ENCODE data around the gene ASPA.

Gene ASPA

DNA sequence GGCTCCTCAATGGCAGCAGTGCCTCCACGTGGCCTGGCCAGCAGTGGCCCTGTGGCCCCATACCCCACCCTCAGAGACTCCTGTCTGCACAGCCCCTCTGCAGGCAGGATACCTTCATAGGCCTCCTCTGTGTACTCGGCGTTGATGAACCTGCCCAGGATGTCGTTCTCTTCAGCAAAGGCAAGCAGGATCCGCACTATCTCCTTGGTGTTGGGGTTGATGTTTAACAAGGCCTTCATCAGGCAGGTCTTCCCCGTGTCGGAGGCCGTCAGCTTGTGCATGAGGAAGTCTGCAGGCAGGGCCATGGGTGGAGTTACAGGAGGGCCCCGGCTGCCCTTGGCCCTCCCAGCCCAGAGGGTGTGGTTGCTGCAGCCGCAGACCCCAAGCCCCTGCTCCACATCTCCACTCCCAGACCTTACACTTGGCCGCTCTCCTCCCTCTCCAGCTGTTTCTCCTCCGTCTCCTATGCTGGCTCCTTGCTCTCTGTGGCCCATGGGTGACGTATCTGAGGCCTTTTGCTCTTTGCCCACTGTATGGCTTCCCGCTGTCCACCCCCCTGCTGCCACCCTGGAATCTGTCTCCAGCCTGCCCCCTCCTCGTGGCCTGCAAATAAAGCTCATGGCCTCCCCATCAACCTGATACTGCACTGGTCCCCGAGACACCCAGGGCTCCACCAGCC lies 66.8 kb downstream of the ASPA start:
- Histone ChIP-seq H3K4me3 (replicated peaks; ENCODE audit: insufficient read depth, low read length) (no peak overlapping the region), H3K27ac (replicated peaks) (no peak overlapping the region), H3K27me3 (ENCODE audit: insufficient read depth, poor library complexity, severe bottlenecking) (no peaks in the 10 kb centered on the region)
- TF ChIP-seq POLR2AphosphoS5 (IDR thresholded peaks at IDR 0.05; ENCODE audit: low read depth) (no peak), SPI1 (IDR thresholded peaks at IDR 0.05; ENCODE audit: borderline replicate concordance, low read depth) (no peak), GABPA (IDR thresholded peaks at IDR 0.05; ENCODE audit: low read depth) (no peak)
- TF ChIP-seq, protein P1, sequence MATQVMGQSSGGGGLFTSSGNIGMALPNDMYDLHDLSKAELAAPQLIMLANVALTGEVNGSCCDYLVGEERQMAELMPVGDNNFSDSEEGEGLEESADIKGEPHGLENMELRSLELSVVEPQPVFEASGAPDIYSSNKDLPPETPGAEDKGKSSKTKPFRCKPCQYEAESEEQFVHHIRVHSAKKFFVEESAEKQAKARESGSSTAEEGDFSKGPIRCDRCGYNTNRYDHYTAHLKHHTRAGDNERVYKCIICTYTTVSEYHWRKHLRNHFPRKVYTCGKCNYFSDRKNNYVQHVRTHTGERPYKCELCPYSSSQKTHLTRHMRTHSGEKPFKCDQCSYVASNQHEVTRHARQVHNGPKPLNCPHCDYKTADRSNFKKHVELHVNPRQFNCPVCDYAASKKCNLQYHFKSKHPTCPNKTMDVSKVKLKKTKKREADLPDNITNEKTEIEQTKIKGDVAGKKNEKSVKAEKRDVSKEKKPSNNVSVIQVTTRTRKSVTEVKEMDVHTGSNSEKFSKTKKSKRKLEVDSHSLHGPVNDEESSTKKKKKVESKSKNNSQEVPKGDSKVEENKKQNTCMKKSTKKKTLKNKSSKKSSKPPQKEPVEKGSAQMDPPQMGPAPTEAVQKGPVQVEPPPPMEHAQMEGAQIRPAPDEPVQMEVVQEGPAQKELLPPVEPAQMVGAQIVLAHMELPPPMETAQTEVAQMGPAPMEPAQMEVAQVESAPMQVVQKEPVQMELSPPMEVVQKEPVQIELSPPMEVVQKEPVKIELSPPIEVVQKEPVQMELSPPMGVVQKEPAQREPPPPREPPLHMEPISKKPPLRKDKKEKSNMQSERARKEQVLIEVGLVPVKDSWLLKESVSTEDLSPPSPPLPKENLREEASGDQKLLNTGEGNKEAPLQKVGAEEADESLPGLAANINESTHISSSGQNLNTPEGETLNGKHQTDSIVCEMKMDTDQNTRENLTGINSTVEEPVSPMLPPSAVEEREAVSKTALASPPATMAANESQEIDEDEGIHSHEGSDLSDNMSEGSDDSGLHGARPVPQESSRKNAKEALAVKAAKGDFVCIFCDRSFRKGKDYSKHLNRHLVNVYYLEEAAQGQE (IDR thresholded peaks at IDR 0.05; ENCODE audit: insufficient replicate concordance, low read depth), result no peak
- TF ChIP-seq, protein P2, sequence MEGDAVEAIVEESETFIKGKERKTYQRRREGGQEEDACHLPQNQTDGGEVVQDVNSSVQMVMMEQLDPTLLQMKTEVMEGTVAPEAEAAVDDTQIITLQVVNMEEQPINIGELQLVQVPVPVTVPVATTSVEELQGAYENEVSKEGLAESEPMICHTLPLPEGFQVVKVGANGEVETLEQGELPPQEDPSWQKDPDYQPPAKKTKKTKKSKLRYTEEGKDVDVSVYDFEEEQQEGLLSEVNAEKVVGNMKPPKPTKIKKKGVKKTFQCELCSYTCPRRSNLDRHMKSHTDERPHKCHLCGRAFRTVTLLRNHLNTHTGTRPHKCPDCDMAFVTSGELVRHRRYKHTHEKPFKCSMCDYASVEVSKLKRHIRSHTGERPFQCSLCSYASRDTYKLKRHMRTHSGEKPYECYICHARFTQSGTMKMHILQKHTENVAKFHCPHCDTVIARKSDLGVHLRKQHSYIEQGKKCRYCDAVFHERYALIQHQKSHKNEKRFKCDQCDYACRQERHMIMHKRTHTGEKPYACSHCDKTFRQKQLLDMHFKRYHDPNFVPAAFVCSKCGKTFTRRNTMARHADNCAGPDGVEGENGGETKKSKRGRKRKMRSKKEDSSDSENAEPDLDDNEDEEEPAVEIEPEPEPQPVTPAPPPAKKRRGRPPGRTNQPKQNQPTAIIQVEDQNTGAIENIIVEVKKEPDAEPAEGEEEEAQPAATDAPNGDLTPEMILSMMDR (IDR thresholded peaks at IDR 0.05; ENCODE audit: insufficient read depth, low read length), result no peak
- DNase-seq (ENCODE audit: low read depth in 1 of 2, low spot score in 1 of 2), result no peak

DNA sequence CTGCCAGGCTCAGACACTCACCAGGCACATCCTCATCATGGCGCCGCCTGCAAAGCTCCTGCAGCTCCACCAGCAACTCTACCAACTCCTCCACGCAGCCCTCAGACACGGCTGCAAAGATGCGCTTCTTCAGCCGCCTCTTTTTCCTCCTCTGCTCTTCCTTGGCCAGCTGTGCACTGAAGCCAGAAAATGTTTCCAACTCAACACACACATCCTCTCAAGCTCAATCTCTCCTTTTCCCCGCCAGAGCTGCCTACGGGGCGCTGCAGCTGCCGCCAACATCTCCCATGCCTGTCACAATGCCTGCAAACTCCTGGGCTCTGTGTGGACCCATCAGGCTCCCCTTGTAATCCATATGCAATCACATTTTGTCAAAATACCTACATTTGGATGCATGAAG lies 67.7 kb downstream of the ASPA start:
- Histone ChIP-seq H3K27ac (replicated peaks) (no peak overlapping the region), H3K27me3 (ENCODE audit: insufficient read depth, poor library complexity, severe bottlenecking) (no peaks in the 10 kb centered on the region), H3K4me3 (replicated peaks; ENCODE audit: insufficient read depth, low read length) (no peak overlapping the region)
- TF ChIP-seq, protein P2 (IDR thresholded peaks at IDR 0.05; ENCODE audit: insufficient read depth, low read length), result no peak
- TF ChIP-seq SPI1 (IDR thresholded peaks at IDR 0.05; ENCODE audit: borderline replicate concordance, low read depth), result no peak
- no peak for TF ChIP-seq GABPA (IDR thresholded peaks at IDR 0.05; ENCODE audit: low read depth)
- TF ChIP-seq, protein P1 (IDR thresholded peaks at IDR 0.05; ENCODE audit: insufficient replicate concordance, low read depth), result no peak
- no peak for TF ChIP-seq POLR2AphosphoS5 (IDR thresholded peaks at IDR 0.05; ENCODE audit: low read depth)
- DNase-seq (ENCODE audit: low read depth in 1 of 2, low spot score in 1 of 2), result no peak

DNA sequence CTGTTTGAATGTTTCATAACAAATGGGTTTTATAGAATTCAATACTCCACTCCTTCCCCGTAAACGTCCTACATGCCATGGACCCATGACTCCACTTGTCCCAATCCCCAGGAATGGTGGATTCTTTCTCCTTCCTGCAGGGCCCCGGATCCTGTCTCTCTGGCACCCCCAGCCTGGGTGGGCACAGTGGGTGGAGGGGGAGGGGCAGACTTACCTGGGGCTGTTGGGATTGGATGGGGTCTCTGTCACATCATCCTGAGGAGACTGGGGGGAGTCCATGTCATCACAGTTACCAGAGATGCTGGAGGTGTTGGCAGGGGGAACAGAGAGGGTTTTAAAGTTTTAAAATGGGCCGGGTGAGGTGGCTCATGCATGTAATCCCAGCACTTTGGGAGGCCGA lies 68.6 kb downstream of the ASPA start:
- no peaks in the 10 kb centered on the region for H3K27me3 ChIP-seq (ENCODE audit: insufficient read depth, poor library complexity, severe bottlenecking)
- TF ChIP-seq, protein P2 (IDR thresholded peaks at IDR 0.05; ENCODE audit: insufficient read depth, low read length), result no peak
- TF ChIP-seq SPI1 (IDR thresholded peaks at IDR 0.05; ENCODE audit: borderline replicate concordance, low read depth) (no peak), GABPA (IDR thresholded peaks at IDR 0.05; ENCODE audit: low read depth) (no peak), POLR2AphosphoS5 (IDR thresholded peaks at IDR 0.05; ENCODE audit: low read depth) (no peak)
- TF ChIP-seq, protein P1 (IDR thresholded peaks at IDR 0.05; ENCODE audit: insufficient replicate concordance, low read depth), result no peak
- no peak overlapping the region for H3K4me3 ChIP-seq (replicated peaks; ENCODE audit: insufficient read depth, low read length)

More for the DNA sequence above, 68.6 kb downstream of the ASPA start:
- no peak overlapping the region for H3K27ac ChIP-seq (replicated peaks)
- no peak for DNase-seq (ENCODE audit: low read depth in 1 of 2, low spot score in 1 of 2)

Measured in HL-60 (cell line).